Breast epithelium (tissue), 4 donors: ENCODE results near the gene CDH4. TPM values are rescaled to one million over a fixed set of nuclear protein-coding genes. Genes with fewer than 3 reads are reported as not detected.

Source experiments
- DNase-seq, 2 donors: peaks; one replicate each; pipeline ENCODE4 v3.0.0-alpha.2; 2019; ENCODE audit warnings: low spot score in 2 of 2
- H3K27ac ChIP-seq, 2 donors: fragments of 200-600 bp; sonication (generic) in 1 of 2; one replicate each; pipeline ENCODE4 v1.5.1; 2016 to 2019; ENCODE audit warnings: mild to moderate bottlenecking in 1 of 2
- H3K27me3 ChIP-seq, 2 donors: fragments of 200-600 bp; sonication (generic) in 1 of 2; one replicate each; pipeline versions ENCODE4 v1.5.1 to v1.6.0; 2017 to 2019; ENCODE audit warnings: control low read depth in 1 of 2, mild to moderate bottlenecking in 1 of 2
- H3K36me3 ChIP-seq: fragments of 200-600 bp; one replicate; pipeline ENCODE4 v1.5.1; 2019
- H3K4me1 ChIP-seq, 2 donors: fragments of 200-600 bp; sonication (generic); one replicate each; pipeline ENCODE4 v1.5.1; 2016 to 2019; ENCODE audit warnings: control low read depth in 1 of 2
- H3K4me3 ChIP-seq, 3 donors: fragments of 200-600 bp; sonication (generic); 1 replicate in 2 of 3; 2 replicates in 1 of 3; pipeline ENCODE4 v1.5.1; 2016 to 2019; ENCODE audit warnings: mild to moderate bottlenecking in 3 of 3, moderate library complexity in 2 of 3
- H3K9me3 ChIP-seq, 2 donors: fragments of 200-600 bp; sonication (generic) in 1 of 2; one replicate each; pipeline ENCODE4 v1.5.1; 2016 to 2019; ENCODE audit warnings: control low read depth in 1 of 2
- POLR2A ChIP-seq: fragments of 450-650 bp; IDR thresholded peaks from one replicate; pipeline ENCODE4 v1.6.1; 2016; ENCODE audit warnings: antibody characterized with exemption, mild to moderate bottlenecking, moderate library complexity
- POLR2AphosphoS5 ChIP-seq, 3 donors: sonication (generic); formaldehyde crosslinking; IDR thresholded peaks; one replicate each; pipeline ENCODE4 v1.6.1; 2017; ENCODE audit warnings: antibody characterized with exemption in 3 of 3
- intact Hi-C: fragments of 100-400 bp; cut with DNase I; formaldehyde crosslinking; loops from one replicate; pipeline ENCODE4 v1.15.1; 2023; ENCODE audit warnings: low total_unique reads
- total RNA-seq, 3 donors: library from RNA; depleted of rRNA; stranded (reverse); fragments of >200 nt; gene quantifications; one replicate each; pipeline ENCODE4 v1.1.0, GENCODE V29; 2016
- TF ChIP-seq, protein P1 (sequence below), 3 donors: fragments of 450-650 bp; IDR thresholded peaks; one replicate each; pipeline ENCODE4 v1.5.1; 2016 to 2017; ENCODE audit warnings: antibody characterized with exemption in 3 of 3, mild to moderate bottlenecking in 3 of 3, moderate library complexity in 3 of 3

CDH4 gene
- total RNA-seq, 3 donors from 2014 or later: under 0.01 TPM; not detected in 2

DNA sequence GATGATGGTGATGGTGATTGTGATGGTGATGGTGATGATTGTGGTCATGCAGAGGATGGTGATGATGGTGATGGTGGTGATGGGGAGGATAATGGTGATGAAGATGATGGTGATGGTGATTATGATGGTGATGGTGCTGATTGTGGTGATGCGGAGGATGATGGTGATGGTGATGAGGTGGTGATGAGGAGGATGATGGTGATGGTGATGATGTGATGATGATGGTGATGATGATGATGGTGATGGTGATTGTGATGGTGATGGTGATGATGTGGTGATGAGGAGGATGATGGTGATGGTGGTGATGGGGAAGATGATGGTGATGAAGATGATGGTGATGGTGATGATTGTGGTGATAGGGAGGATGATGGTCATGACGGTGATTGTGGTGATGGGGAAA lies 333.7 kb downstream of the CDH4 start:
- Histone ChIP-seq H3K27ac (no peak overlapping the region), H3K36me3 (no peaks in the 10 kb centered on the region), H3K4me1 (no peaks in the 10 kb centered on the region), H3K4me3 (no peak overlapping the region), H3K27me3 (peaks cover 0 to 28% of the 10 kb centered on the region in 2 donors), H3K9me3 (no peaks in the 10 kb centered on the region)
- DNase-seq: no peak
- TF ChIP-seq, protein P1, sequence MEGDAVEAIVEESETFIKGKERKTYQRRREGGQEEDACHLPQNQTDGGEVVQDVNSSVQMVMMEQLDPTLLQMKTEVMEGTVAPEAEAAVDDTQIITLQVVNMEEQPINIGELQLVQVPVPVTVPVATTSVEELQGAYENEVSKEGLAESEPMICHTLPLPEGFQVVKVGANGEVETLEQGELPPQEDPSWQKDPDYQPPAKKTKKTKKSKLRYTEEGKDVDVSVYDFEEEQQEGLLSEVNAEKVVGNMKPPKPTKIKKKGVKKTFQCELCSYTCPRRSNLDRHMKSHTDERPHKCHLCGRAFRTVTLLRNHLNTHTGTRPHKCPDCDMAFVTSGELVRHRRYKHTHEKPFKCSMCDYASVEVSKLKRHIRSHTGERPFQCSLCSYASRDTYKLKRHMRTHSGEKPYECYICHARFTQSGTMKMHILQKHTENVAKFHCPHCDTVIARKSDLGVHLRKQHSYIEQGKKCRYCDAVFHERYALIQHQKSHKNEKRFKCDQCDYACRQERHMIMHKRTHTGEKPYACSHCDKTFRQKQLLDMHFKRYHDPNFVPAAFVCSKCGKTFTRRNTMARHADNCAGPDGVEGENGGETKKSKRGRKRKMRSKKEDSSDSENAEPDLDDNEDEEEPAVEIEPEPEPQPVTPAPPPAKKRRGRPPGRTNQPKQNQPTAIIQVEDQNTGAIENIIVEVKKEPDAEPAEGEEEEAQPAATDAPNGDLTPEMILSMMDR (IDR thresholded peaks at IDR 0.05): no peak
- TF ChIP-seq POLR2A: no peak
- TF ChIP-seq POLR2AphosphoS5 (IDR thresholded peaks at IDR 0.05): no peak
- intact Hi-C loops: no loop called here

DNA sequence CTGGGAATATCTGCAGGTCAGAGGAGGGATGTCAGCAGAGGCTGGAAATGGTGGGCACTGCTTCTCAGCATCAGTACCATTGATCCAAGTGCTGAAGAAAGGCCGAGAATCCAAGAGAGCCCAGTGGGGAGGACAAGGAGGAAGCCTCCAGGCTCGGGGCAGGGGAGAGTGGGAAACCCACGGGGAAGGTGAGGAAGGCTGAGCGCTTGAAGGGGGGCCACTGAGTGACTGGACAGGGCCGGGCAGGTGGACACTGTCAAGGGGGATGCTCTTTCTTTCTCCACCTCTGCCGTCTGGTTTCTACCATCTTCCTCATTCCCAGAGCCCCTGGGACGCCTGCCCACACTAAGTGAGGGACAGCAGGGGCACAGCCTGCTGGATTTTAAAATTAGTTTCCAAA lies 335.0 kb downstream of the CDH4 start:
- intact Hi-C loops: no loop called here
- peaks cover 0 to 19% of the 10 kb centered on the region in 2 donors for H3K27me3 ChIP-seq
- no peak for TF ChIP-seq POLR2A
- TF ChIP-seq, protein P1 (IDR thresholded peaks at IDR 0.05): no peak
- no peak for TF ChIP-seq POLR2AphosphoS5 (IDR thresholded peaks at IDR 0.05)
- no peak for DNase-seq
- no peak overlapping the region for H3K4me3 ChIP-seq
- peaks cover 0 to 8% of the 10 kb centered on the region in 2 donors for H3K9me3 ChIP-seq
- no peak overlapping the region for H3K27ac ChIP-seq
- H3K4me1 ChIP-seq: no peaks in the 10 kb centered on the region
- H3K36me3 ChIP-seq: no peaks in the 10 kb centered on the region

GRCh38 chr20:61587681-61588289 lies 335.7 kb downstream of the CDH4 start:
- H3K36me3 ChIP-seq: no peaks in the 10 kb centered on the region
- DNase-seq: no peak
- H3K4me3 ChIP-seq: no peak overlapping the region
- peaks cover 0 to 14% of the 10 kb centered on the region in 2 donors for H3K27me3 ChIP-seq
- no peak overlapping the region for H3K27ac ChIP-seq
- peaks cover 0 to 15% of the 10 kb centered on the region in 2 donors for H3K9me3 ChIP-seq
- TF ChIP-seq, protein P1 (IDR thresholded peaks at IDR 0.05): no peak
- TF ChIP-seq POLR2A: no peak
- no peak for TF ChIP-seq POLR2AphosphoS5 (IDR thresholded peaks at IDR 0.05)
- H3K4me1 ChIP-seq: no peaks in the 10 kb centered on the region
- intact Hi-C loops: no loop called here

DNA sequence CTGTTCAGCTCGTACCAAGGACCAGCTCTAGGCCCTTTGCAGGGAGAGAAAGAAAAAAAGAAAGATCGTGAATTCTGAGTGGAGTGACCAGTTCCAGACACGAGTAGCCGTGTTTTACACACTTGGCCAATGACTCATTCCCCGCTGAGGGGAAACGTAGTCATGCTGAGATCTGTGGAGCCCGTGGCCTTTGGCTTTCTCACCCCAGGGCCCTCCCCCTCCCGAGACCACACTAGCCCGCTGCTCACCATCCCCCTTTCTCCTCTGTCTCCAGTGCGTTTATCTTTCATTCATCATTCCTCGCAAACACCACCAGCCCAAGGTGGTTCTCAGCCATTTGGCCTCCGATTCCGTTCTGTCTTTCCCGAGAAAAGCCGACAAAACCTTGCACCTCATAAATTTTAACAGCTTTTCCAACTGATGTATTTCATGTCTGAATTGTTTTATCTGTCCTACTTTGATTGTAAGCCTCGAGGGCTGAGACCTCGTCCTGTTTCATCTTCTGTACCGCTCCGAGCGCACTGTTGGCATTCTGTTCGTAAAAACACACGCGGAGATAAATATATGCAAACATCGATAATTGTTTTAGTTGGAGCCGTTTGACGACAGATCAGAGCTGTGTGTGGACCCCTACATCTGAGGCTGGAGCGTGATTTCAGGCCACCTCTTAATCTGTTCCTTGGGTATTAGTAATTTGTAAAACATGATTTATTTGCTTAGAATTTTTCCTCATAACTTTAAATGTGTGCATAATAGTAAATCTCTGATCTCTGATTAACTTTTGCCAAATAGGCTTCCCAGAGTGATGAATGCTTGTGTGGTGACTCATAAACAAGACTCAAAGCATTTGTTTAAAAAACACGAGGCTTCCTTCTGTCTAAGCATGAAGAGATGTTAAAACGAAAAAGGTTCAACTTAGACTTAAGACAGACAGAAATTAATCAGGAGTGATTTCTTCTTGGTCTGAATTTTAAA lies 336.6 kb downstream of the CDH4 start:
- peaks cover 0 to 21% of the 10 kb centered on the region in 2 donors for H3K9me3 ChIP-seq
- H3K27ac ChIP-seq: no peak overlapping the region
- no peak for TF ChIP-seq POLR2A
- TF ChIP-seq, protein P1 (IDR thresholded peaks at IDR 0.05): no peak
- no peak for TF ChIP-seq POLR2AphosphoS5 (IDR thresholded peaks at IDR 0.05)
- H3K4me1 ChIP-seq: no peaks in the 10 kb centered on the region
- no peaks in the 10 kb centered on the region for H3K36me3 ChIP-seq
- peaks cover 0 to 8% of the 10 kb centered on the region in 2 donors for H3K27me3 ChIP-seq
- no peak for DNase-seq
- intact Hi-C loops: no loop called here
- no peak overlapping the region for H3K4me3 ChIP-seq

- Histone ChIP-seq H3K9me3 (peaks cover 0 to 21% of the 10 kb centered on the region in 2 donors), H3K4me1 (no peaks in the 10 kb centered on the region), H3K27me3 (peaks cover 0 to 6% of the 10 kb centered on the region in 2 donors), H3K36me3 (no peaks in the 10 kb centered on the region), H3K4me3 (no peak overlapping the region), H3K27ac (no peak overlapping the region)
- no peak for DNase-seq
- intact Hi-C loops: no loop called here
- TF ChIP-seq, protein P1 (IDR thresholded peaks at IDR 0.05): no peak
- TF ChIP-seq POLR2AphosphoS5 (IDR thresholded peaks at IDR 0.05) (no peak), POLR2A (no peak)
Measured at GRCh38 chr20:61590236-61590635, 338.2 kb downstream of the CDH4 start.
